GM20431 (cell line): Measurements from ENCODE around the gene ACKR2.

Source experiments
- in situ Hi-C: fragments of 300-500 bp; cut with MseI, MboI; formaldehyde crosslinking; loops from one replicate; pipeline ENCODE4 v1.15.0; 2020; ENCODE audit warnings: low sequenced_read_pairs; ENCODE audit not compliant: unreplicated experiment

Gene ACKR2

GRCh38 chr3:42911551-42911950 is 102.3 kb downstream of the ACKR2 start:
- in situ Hi-C loops = no loop called here

GRCh38 chr3:42914771-42915515 is 105.7 kb downstream of the ACKR2 start:
- in situ Hi-C loops = no loop called here
